LoVo (cell line): ENCODE data around the gene KRIT1.
"Not testable (repeated sequence)": the region's sequence is repeated elsewhere in the genome, so short reads cannot be mapped to it uniquely, and the experiment has no call there.

Experiments used
- DNase-seq: peaks from one replicate; pipeline ENCODE4 v3.0.0-alpha.2; 2016; ENCODE audit warnings: low spot score

The KRIT1 gene

GRCh38 chr7:92246360-92247101 is 817 bp upstream of the KRIT1 start:
- DNase-seq, result peak; percentile 24

DNA sequence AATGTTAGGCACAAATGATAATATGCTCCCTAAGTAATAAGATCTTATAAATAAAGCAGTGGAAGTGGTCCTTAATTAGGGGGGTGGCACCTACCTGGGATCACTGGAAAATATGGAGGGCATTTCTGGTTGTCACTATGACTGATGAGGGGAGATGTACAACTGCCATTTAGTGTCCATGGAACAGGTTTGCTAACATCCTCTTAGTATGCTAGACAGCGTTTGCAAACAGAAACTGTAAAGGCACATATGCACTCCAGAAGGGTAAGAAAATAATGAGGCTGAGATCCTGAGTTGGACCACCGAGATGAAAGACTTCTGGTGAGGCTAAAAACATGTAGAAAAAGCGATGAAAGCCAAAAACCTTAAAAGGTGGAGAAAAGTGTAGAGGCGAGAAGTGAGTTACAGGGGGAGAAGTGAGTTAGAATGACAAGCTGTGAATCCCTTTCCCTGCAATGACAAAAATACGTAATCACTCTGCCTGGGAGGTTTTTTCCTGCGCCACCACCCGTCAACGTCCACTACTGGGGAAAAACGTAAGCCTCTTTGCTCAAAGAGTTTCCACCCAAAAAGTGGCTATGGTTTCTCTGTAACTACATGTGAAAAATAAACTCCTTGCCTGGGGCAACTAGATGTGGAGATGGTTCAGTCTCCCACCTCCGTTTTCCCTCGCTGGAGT is 767 bp downstream of the KRIT1 start:
- DNase-seq, result peak; percentile 15

DNA sequence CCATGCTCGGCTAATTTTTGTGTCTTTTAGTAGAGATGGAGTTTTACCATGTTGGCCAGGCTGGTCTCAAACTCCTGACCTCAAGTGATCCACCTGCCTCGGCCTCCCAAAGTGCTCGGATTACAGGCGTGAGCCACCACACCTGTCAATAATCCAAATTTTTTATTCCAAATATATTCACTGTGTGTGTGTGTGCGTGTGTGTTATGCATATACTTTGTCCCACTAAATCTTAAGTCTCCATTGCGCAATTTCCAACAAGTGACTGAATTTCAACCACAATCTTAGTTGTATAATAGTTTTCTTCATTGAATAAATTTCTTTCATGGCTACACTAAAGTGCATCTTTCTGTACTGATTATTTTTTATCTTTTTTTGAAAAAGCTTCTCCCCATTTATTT is 2.7 kb downstream of the KRIT1 start:
- no peak for DNase-seq

DNA sequence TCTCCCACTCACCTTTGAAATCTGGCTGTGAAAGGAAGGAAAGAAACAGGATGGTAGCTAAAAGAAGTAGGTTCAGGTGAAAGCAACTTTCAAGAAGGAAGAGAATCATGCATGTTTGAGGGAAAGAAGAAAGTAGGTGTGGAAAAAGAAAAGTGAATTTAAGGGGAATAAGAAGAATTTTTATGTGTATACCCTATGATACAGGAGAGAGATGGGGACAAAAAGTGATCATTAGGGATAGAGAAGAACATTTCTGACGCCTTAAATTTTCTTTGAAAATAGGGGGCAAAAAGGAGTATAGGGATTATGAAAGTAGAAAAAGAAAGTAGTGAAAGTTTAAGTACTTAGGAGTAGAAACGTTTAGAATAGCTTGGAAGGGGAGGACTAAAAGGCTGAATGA is 15.2 kb downstream of the KRIT1 start:
- no peak for DNase-seq

DNA sequence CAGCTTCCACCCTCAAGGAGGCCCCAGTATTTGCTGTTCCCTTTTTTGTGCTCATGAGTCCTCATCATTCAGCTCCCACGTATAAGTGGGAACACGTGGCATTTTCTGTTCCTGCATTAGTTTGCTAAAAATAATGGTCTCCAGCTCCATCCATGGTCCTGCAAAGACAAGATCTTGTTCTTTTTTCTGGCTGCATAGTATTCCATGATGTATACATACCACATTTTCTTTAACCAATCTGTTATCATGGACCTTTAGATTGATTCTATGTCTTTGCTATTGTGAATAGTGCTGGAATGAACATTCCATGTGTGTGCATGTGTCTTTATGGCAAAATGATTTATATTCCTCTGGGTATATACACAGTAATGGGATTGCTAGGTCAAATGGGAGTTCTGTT is 17.0 kb downstream of the KRIT1 start:
- no peak for DNase-seq

DNA sequence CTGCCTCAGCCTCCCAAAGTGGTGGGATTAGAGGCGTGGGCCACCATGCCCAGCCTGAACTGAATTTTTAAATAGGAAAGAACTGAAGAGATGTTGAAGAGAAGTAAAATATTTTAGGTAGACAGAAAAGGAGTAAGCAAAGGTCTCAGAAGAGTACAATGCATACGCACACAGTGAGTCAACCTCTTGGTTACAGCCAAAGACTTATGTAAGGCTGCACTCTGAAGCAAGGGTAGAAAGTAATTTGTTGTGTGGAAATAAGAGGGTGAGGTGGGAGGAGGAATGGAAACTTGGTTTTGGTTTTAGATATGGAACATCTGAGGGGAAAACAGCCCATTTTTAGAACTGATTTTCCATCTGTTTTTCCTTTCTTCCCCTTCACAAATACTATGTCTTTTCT is 17.6 kb downstream of the KRIT1 start:
- no peak for DNase-seq

DNA sequence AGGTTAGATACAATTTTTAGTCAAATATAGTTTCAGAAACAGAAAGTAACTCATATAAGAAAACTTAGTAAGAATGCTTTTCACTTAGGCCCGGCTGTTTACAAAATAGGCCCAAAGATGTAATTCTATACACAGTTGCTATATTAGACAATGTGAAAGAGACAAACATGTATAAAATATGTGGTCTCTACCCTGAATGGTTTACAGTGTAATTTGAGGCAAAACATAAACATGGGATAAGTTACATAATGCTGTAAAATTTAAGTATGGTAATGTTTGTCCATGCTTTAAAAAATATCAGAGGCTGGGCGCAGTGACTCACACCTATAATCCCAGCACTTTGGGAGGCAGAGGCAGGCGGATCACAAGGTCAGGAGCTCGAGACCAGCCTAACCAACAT is 18.7 kb downstream of the KRIT1 start:
- DNase-seq, result no peak

DNA sequence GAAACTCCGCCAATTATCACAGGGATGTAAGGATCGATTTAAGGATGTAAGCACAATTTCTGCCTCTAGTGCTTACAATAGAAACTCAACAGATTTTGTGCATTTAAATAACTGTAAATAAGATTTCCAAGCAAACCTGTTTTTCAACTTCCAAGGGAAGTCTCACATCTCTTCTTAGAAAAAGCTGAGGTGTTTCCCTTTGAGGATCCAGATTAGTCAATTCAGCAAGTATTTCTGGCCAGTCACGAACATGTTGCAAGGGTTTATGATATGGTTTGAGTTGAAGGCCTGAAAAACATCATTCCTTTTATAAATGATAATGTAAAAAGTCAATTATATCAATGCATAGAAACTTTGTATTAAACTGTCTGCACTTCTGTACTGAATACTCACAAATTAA is 23.9 kb downstream of the KRIT1 start:
- DNase-seq, result no peak

DNA sequence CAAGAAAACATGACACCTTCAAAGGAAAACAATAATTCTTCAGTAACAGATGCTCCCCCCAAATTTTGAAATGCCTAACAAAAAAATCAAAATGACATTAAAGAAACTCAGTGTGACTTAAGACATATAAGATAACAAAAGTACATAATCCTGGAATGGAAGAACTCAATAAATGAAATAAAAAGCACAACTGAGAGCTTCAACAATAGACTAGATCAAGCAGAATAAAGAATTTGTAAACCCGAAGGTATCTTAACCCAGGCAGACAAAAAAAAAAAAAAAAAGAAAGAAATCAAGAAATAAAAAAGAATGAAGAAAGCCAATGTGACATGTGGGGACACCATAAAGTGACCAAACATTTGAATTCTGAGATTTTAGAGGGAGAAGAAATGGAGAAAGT is 39.0 kb downstream of the KRIT1 start:
- no peak for DNase-seq

DNA sequence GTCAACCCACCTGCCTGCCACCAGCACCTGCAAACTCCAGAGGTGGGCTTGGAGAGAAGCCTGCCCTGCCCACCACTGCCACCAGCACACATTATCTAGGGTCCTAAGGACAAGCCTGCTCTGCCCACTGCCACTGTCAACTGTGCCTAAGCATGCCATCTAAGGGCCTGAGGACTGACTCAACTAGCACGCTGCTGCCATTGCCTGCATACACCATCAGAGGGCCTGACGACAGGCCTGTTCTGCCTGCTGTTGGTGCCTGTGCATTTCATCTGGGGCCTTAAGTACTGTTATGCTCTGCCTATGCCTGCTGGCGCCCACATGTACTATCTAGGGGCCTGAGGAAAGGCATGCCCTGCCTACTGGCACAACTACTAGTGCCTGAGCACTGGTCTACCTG is 39.7 kb downstream of the KRIT1 start:
- no peak for DNase-seq

- no peak for DNase-seq
These were observed 44.9 kb downstream of the KRIT1 start for GRCh38 chr7:92200791-92201190.

- no peak for DNase-seq
These were observed 53.4 kb downstream of the KRIT1 start for GRCh38 chr7:92192326-92192725.

GRCh38 chr7:92189246-92189645 is 56.5 kb downstream of the KRIT1 start:
- not testable (repeated sequence) for DNase-seq

DNA sequence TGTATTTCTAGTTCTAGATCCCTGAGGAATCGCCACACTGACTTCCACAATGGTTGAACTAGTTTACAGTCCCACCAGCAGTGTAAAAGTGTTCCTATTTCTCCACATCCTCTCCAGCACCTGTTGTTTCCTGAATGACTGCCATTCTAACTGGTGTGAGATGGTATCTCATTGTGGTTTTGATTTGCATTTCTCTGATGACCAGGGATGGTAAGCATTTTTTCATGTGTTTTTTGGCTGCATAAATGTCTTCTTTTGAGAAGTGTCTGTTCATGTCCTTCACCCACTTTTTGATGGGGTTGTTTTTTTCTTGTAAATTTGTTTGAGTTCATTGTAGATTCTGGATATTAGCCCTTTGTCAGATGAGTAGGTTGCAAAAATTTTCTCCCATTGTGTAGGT is 61.4 kb downstream of the KRIT1 start:
- DNase-seq, result not testable (repeated sequence)

GRCh38 chr7:92178928-92179924 is 66.5 kb downstream of the KRIT1 start, which contains the start of gene LRRD1:
TSS of gene LRRD1 (minus strand) at chr7:92179142. CDS start at chr7:92165202, 13,940 bp downstream.
- DNase-seq, result peak; percentile 79

DNA sequence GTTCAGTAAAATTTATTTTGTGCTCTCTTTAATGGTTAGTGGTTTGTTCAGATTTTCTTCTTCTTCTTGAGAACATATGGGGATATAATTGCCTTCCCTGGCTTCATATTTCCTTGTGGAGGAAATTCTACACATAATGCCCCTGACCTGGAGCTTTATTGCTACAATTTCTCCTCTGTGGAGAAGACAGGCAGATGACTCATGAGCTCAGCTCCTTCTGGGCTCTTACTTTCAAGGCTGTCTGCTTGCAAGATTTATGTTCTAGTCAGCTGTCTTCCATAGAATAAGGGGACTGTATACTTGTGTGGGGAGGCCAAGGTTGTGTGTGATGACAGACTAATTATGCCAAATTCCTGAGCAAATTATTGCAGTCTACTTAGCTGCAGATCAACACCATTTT is 68.4 kb downstream of the KRIT1 start:
- DNase-seq, result peak; percentile 17

GRCh38 chr7:92169529-92169928 is 76.2 kb downstream of the KRIT1 start:
- DNase-seq, result not testable (repeated sequence)

DNA sequence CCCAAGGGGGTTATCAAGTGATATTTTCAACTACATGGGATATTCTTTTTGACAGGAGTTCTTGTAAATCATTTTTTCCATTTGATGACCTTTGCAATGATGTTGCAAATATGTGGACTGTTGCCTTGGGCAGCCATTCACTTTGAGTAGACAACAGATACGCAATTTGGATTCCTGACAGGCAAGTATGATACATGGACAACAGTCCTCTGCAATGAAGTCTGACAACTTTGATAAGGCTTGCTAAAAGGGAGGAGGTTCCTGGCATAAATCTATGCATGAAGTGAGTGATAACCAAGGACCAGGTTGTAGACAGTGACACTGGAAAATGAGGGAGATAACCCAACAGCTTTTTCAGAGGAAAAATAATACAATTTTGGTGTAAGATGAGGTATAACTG is 84.4 kb downstream of the KRIT1 start:
- DNase-seq, result no peak

DNA sequence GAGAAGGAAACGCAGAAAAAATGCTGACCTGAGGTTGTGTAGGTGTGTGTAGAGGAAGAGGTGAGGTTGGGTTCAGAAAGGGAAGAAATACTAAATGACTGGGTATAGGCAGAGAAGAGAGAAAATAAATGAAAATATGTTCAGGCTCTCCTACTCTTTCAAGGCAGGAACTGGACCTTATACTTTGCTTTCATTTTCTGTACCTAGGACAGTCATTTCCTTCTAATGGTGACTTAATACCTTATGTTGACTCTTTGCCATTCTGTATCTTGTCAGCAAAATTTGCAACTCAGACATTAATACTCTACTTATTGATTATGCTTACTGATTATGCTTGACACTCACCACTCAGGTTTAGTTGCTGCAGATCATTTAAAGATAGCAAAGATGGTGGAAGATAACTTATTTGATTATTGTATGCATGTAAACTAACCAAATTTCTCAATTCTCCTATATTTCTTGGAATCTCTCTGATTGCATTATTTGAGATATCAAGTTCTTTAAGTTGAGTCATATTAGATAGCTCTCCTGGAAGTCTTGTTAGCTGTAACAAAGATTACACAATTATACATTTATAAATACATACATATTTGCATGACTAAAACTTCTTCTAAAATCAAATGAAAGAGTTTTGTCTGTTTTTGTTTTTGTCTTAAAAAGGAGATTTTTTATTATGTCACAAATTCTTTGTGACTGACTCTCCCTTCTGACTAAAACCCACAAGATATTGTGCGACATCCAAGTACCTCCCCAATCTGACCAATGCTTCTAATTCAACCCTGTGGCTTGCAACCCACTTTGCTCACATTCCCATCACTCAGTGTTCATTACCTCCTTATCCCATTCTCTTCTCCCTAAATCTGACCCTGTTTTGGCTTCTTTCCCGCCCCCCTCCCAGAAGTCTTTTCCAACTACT is 86.8 kb downstream of the KRIT1 start:
- no peak for DNase-seq

- DNase-seq, result no peak
These were observed 88.7 kb downstream of the KRIT1 start for GRCh38 chr7:92156990-92157389.

GRCh38 chr7:92155108-92155739 is 90.5 kb downstream of the KRIT1 start:
- DNase-seq, result no peak
